Fibroblast of skin of right quadriceps (primary cell): ENCODE results near the gene JAGN1.
A peak's percentile ranks its signal among the peaks of the same experiment; 100 is the strongest.
"Not testable (repeated sequence)": the region's sequence is repeated elsewhere in the genome, so short reads cannot be mapped to it uniquely, and the experiment has no call there.

Source experiments
- DNase-seq: peaks from one replicate; pipeline ENCODE4 v3.0.0-alpha.2; 2013

Gene JAGN1

GRCh38 chr3:9890249-9891071 lies at the start of gene JAGN1:
TSS of gene JAGN1 (plus strand) at chr3:9890610. CDS start at chr3:9890723, 113 bp downstream.
- peak; percentile 90 for DNase-seq

GRCh38 chr3:9841015-9841414 lies 49.4 kb upstream of the JAGN1 start:
- DNase-seq, result no peak

DNA sequence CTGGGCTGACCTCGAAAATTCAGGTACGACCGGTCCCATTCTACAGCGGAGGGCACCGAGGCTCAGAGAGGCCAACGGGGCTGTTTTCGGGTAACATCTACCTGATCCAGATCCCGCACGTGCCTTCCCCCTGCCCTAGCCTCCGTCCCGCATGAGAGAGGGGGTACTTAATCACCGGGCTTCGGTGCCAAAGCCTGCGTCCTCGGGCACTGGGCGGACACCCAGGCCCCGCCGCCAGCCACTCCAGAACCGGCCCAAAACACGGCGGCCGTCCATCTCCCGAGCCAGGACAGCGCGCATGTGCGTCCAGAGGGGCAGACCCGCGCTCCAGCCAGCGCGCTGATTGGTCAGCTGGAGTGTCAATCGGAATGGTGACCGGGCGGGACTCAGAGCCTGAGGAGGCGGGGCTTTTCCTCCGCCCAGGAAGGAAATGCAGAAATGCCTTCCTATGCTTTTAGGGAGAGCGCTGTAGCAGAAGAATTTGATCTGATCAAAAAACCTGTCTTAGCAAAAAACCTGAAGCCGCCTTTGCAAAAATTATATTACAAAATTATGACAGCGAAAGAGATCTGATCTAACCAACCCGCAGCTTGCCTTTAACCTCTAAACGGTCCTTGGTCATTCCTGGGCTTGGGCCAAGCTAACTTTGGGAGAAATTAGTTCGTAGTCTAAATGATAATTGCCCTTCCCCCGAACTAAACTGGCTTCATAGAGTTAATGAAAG lies 46.5 kb upstream of the JAGN1 start, which contains the start of gene RPUSD3:
Gene RPUSD3, minus strand, starts transcription at position 294 of the 724 bp plus-strand sequence. Its CDS starts 18 bp downstream, at position 276.
- DNase-seq, result peak; percentile 96

DNA sequence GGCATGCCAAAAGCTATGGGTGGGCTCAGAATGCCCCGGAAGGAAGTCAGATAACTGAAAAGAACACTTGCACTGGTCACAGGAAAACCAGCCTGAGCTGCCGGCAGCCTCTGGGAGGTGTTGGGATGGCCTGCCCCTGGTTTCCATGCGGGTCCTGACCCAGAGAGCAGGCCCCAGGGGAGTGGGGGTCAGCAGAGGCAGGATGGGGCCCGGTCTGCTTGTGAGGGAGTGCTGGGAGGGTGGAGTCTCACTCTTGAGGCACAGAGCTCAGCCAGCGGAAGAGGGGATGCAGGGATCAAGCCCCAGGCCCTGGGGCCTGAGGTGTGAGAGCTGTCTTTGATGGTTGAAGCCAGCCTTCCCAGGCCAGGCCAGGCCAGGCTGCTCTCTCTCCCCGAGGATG lies 44.2 kb upstream of the JAGN1 start:
- no peak for DNase-seq

GRCh38 chr3:9846931-9847488 lies 43.4 kb upstream of the JAGN1 start:
- no peak for DNase-seq

DNA sequence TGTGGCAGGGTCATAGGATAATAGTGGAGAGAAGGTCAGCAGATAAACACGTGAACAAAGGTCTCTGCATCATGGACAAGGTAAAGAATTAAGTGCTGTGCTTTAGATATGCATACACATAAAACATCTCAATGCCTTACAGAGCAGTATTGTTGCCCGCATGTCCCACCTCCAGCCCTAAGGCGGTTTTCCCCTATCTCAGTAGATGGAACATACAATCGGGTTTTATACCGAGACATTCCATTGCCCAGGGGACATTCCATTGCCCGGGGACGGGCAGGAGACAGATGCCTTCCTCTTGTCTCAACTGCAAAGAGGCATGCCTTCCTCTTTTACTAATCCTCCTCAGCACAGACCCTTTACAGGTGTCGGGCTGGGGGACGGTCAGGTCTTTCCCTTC lies 42.5 kb upstream of the JAGN1 start:
- not testable (repeated sequence) for DNase-seq

GRCh38 chr3:9848860-9849259 lies 41.5 kb upstream of the JAGN1 start:
- DNase-seq, result peak; percentile 27

GRCh38 chr3:9851383-9851782 lies 39.0 kb upstream of the JAGN1 start:
- not testable (repeated sequence) for DNase-seq

- not testable (repeated sequence) for DNase-seq
Observed at GRCh38 chr3:9851926-9852325, 38.5 kb upstream of the JAGN1 start.

- DNase-seq, result no peak
Observed at GRCh38 chr3:9852528-9852927, 37.9 kb upstream of the JAGN1 start.

DNA sequence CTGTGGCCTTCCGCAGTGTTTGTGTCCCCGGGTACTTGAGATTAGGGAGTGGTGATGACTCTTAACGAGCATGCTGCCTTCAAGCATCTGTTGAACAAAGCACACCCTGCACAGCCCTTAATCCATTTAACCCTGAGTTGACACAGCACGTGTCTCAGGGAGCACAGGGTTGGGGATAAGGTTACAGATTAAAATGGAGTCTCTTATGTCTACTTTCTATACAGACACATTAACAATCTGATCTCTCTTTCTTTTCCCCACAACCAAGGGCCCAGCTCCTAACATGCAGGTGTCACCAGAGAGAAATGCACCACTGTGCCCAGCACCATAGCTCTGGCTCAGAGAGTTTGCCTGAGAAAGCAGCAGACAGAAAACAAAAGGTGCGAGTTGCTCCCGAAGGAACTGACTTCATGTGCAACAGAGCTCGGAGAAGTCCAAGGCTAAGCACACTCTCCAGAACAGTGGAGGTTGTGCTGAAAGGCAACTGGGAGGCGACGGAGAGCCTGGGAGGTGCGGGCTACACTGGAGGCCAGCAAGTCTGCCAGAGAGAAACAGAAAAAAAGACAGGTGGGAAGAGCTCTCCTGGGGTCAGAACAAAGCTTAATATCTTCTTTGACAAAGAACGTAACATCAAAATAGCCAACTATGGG lies 36.0 kb upstream of the JAGN1 start:
- DNase-seq, result not testable (repeated sequence)

GRCh38 chr3:9855594-9855993 lies 34.8 kb upstream of the JAGN1 start:
- DNase-seq, result no peak

GRCh38 chr3:9859530-9860025 lies 30.8 kb upstream of the JAGN1 start:
- DNase-seq, result no peak

DNA sequence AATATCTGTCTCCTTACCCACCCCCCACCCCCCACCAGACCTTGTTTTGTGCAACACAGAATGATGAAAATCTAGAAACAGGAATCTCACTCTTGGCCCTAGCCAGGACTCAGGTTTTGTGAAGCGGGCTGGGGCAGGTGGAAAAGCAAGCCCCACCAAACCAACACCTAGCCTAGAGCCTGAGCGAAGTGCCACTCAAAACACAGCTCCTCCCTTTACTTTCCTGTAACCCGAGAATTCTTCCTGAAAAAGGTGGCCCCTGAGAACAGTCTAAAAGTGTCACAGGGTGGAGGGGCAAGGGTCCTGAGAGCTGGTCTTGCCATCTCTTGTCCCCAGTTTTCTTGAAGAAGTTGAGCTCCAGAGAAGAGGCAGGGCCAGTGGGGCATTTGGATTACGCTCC lies 29.2 kb upstream of the JAGN1 start:
- no peak for DNase-seq

GRCh38 chr3:9861626-9862130 lies 28.7 kb upstream of the JAGN1 start:
- no peak for DNase-seq

DNA sequence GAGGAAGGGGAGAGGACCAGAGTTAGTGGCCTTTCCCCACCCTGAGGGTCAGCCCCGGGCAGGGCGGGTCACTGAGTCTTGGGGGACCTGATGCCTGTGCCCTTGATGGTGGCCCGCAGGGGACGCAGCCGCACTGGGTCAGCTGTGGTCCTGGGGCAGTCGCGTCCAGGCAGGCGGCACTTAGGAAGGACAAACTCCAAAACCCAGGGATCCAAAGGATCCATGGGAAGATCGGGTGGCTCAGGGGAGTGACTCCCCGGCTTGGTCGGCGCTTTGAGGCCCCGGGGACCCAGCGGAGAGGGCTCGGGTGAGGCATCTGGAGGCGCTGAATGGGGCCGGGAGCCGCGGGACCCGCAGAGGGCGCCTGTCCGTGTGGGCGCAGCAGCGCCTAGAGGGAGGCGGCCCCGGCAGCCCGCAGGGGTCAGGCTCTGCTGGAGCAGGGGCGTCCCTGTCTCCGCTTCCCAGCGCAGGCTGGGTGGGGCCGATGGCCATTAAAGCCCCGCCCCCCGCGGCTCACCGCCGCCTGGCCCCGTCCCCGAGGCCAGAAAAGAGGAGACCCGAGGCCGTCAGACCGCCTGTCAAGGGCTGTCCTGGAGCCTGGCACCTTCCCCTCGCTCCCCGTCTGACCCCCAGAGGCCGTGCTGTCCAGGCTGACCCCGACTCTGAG lies 27.9 kb upstream of the JAGN1 start:
- peak; percentile 31 for DNase-seq

- no peak for DNase-seq
Observed at GRCh38 chr3:9863058-9863772, 27.2 kb upstream of the JAGN1 start.

- DNase-seq, result peak; percentile 89
Observed at GRCh38 chr3:9864200-9864927, 26.0 kb upstream of the JAGN1 start.

DNA sequence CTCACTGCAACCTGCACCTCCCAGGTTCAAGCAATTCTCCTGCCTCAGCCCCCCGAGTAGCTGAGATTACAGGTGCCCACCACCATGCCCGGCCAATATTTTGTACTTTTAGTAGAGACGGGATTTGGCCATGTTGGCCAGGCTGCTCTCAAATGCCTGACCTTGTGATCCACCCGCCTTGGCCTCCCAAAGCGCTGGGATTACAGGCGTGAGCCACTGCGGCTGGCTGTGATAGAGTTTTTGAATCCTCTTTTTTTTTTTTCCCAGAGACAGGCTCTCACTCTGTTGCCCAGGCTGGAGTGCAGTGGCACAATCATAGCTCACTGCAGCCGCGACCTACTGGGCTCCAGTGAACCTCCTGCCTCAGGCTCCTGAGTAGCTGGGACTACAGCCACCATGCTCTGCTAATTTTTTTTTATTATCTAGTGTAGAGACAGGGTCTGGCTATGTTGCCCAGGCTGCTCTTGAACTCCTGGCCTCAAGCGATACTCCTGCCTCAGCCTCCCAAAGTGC lies 25.2 kb upstream of the JAGN1 start:
- DNase-seq, result not testable (repeated sequence)

DNA sequence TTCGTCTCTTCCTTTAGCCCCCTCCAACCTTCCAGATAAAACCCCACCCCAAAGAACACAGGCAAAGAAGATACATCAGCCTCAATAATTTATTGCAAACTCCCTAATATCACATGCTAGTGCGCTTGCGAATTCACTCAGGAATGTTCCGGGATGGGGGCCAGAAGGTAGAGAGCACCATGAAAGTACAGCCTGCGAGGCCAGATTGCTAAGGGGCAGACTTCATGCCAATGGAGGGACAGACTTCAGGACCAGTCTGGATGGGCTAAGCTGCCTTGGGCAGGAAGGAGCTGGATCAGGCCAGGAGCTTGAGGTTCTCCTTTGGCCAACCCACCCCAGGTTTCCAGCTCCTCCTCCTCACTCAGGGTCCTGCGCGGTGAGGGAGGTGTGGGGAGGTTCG lies 23.8 kb upstream of the JAGN1 start:
- peak; percentile 39 for DNase-seq

DNA sequence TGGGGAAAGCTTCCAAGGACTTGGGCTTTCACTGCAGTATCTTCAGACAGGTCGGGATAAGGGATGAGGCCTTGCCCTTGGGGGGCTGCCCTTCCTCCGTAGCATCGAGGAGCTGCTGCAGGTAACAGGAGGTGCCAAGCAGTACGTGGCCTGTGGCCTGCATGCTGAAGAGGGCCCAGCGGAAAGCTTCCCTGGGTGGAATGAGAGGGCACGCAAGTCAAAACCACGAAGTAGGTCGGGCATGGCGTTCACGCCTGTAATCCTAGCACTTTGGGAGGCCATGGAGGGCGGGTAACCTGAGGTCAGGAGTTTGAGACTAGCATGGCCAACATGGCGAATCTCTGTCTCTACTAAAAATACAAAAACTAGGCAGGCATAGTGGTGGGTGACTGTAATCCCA lies 23.3 kb upstream of the JAGN1 start:
- no peak for DNase-seq
